ENCODE measurements around the gene ATP1B1. TPM values are rescaled to one million over a fixed set of nuclear protein-coding genes. Genes with fewer than 3 reads are reported as not detected.

The ATP1B1 gene
- total RNA-seq, 1 donor from 2014 or later, result 77.3 TPM

- no peaks in the 10 kb centered on the region for H3K27me3 ChIP-seq (ENCODE audit: control insufficient read depth, insufficient read depth, low read length)
- no peak for DNase-seq (ENCODE audit: low read depth)
- H3K36me3 ChIP-seq (ENCODE audit: control insufficient read depth, insufficient read depth, low read length), result no peaks in the 10 kb centered on the region
- no peak for TF ChIP-seq CTCF (IDR thresholded peaks at IDR 0.05; ENCODE audit: insufficient read depth, low read length, poor library complexity, severe bottlenecking)
- H3K4me3 ChIP-seq (ENCODE audit: low read depth, low read length), result no peak overlapping the region
Observed at GRCh38 chr1:169064103-169064502, 42.4 kb upstream of the ATP1B1 start.

- no peak overlapping the region for H3K4me3 ChIP-seq (ENCODE audit: low read depth, low read length)
- no peak for DNase-seq (ENCODE audit: low read depth)
- no peak for TF ChIP-seq CTCF (IDR thresholded peaks at IDR 0.05; ENCODE audit: insufficient read depth, low read length, poor library complexity, severe bottlenecking)
Observed at GRCh38 chr1:169070547-169070946, 35.9 kb upstream of the ATP1B1 start.

GRCh38 chr1:169070958-169071357 is 35.5 kb upstream of the ATP1B1 start:
- no peak for DNase-seq (ENCODE audit: low read depth)
- Histone ChIP-seq H3K27me3 (ENCODE audit: control insufficient read depth, insufficient read depth, low read length) (no peaks in the 10 kb centered on the region), H3K4me3 (ENCODE audit: low read depth, low read length) (no peak overlapping the region), H3K36me3 (ENCODE audit: control insufficient read depth, insufficient read depth, low read length) (no peaks in the 10 kb centered on the region)
- TF ChIP-seq CTCF (IDR thresholded peaks at IDR 0.05; ENCODE audit: insufficient read depth, low read length, poor library complexity, severe bottlenecking), result no peak

More at GRCh38 chr1:169070547-169070946, 35.9 kb upstream of the ATP1B1 start:
- no peaks in the 10 kb centered on the region for H3K27me3 ChIP-seq (ENCODE audit: control insufficient read depth, insufficient read depth, low read length)
- H3K36me3 ChIP-seq (ENCODE audit: control insufficient read depth, insufficient read depth, low read length), result no peaks in the 10 kb centered on the region

GRCh38 chr1:169072945-169073725 is 33.4 kb upstream of the ATP1B1 start:
- H3K36me3 ChIP-seq (ENCODE audit: control insufficient read depth, insufficient read depth, low read length), result no peaks in the 10 kb centered on the region
- no peak overlapping the region for H3K4me3 ChIP-seq (ENCODE audit: low read depth, low read length)
- no peak for DNase-seq (ENCODE audit: low read depth)
- no peaks in the 10 kb centered on the region for H3K27me3 ChIP-seq (ENCODE audit: control insufficient read depth, insufficient read depth, low read length)
- TF ChIP-seq CTCF (IDR thresholded peaks at IDR 0.05; ENCODE audit: insufficient read depth, low read length, poor library complexity, severe bottlenecking), result no peak

GRCh38 chr1:169078163-169078883 is 28.2 kb upstream of the ATP1B1 start:
- no peaks in the 10 kb centered on the region for H3K36me3 ChIP-seq (ENCODE audit: control insufficient read depth, insufficient read depth, low read length)
- no peak for DNase-seq (ENCODE audit: low read depth)
- H3K27me3 ChIP-seq (ENCODE audit: control insufficient read depth, insufficient read depth, low read length), result no peaks in the 10 kb centered on the region
- no peak for TF ChIP-seq CTCF (IDR thresholded peaks at IDR 0.05; ENCODE audit: insufficient read depth, low read length, poor library complexity, severe bottlenecking)
- H3K4me3 ChIP-seq (ENCODE audit: low read depth, low read length), result no peak overlapping the region
